SK-N-SH (cell line): ENCODE results near the gene MRRF.

ENCODE experiments used
- CTCF ChIP-seq: fragments of 200-600 bp; sonication (generic); IDR thresholded peaks from 2 replicates; pipeline ENCODE4 v1.6.1; 2017; ENCODE audit warnings: antibody characterized with exemption, mild to moderate bottlenecking, moderate library complexity
- EZH2phosphoT487 ChIP-seq: fragments of 200-600 bp; sonication (generic); IDR thresholded peaks from 2 replicates; pipeline ENCODE4 v1.6.1; 2017; ENCODE audit warnings: low read depth, mixed run types, mild to moderate bottlenecking, antibody characterized with exemption, moderate library complexity, borderline replicate concordance
- JUND ChIP-seq: IDR thresholded peaks from 2 replicates; pipeline ENCODE4 v1.4.0; 2012
- MXI1 ChIP-seq: IDR thresholded peaks from 2 replicates; pipeline ENCODE4 v1.6.1; 2012; ENCODE audit warnings: mild to moderate bottlenecking, low read depth, low read length, improper control_type of control experiment
- NFIC ChIP-seq: IDR thresholded peaks from 2 replicates; pipeline ENCODE4 v1.4.0; 2012; ENCODE audit warnings: borderline replicate concordance
- POLR2AphosphoS5 ChIP-seq: IDR thresholded peaks from 2 replicates; pipeline ENCODE4 v1.6.1; 2012; ENCODE audit warnings: low read depth, low read length
- RAD21 ChIP-seq: IDR thresholded peaks from 2 replicates; pipeline ENCODE4 v1.6.1; 2012; ENCODE audit warnings: mild to moderate bottlenecking, low read length
- REST ChIP-seq: IDR thresholded peaks from 2 replicates; pipeline ENCODE4 v1.6.1; 2012; ENCODE audit warnings: mild to moderate bottlenecking, low read depth, low read length, moderate library complexity
- RFX5 ChIP-seq: IDR thresholded peaks from 2 replicates; pipeline ENCODE4 v1.6.1; 2012; ENCODE audit warnings: mild to moderate bottlenecking, improper control_type of control experiment, low read length
- TF ChIP-seq, protein P1 (sequence below): fragments of 150-350 bp; IDR thresholded peaks from 2 replicates; pipeline ENCODE4 v1.6.1; 2017; ENCODE audit warnings: antibody characterized with exemption, low read length, low read depth, borderline replicate concordance
- TF ChIP-seq, protein P2 (sequence below): IDR thresholded peaks from 2 replicates; pipeline ENCODE4 v1.4.0; 2012; ENCODE audit warnings: low read depth, borderline replicate concordance

DNA sequence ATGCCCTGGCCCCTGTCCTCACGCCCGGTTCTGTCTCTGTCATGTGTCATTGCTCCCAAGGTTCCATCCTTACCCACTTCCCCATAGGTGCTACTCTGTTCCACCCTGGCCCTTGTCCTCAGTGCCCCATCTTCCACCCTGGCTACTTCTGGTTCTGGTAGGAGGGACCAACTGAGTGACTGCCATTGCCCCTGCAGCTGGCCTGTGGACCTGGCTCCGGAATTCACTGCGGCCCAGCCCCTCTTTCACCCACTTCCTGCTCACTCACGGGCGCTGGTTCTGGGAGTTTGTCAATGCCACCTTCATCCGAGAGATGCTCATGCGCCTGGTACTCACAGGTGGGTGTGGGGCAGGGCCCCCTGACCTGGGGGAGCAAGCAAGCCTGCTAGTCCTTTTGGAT lies 113.6 kb downstream of the MRRF start:
- TF ChIP-seq RAD21 = no peak
- no peak for TF ChIP-seq EZH2phosphoT487
- TF ChIP-seq POLR2AphosphoS5 = no peak
- no peak for TF ChIP-seq CTCF
- no peak for TF ChIP-seq REST
- no peak for TF ChIP-seq JUND
- TF ChIP-seq, protein P1, sequence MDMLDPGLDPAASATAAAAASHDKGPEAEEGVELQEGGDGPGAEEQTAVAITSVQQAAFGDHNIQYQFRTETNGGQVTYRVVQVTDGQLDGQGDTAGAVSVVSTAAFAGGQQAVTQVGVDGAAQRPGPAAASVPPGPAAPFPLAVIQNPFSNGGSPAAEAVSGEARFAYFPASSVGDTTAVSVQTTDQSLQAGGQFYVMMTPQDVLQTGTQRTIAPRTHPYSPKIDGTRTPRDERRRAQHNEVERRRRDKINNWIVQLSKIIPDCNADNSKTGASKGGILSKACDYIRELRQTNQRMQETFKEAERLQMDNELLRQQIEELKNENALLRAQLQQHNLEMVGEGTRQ = no peak
- TF ChIP-seq, protein P2, sequence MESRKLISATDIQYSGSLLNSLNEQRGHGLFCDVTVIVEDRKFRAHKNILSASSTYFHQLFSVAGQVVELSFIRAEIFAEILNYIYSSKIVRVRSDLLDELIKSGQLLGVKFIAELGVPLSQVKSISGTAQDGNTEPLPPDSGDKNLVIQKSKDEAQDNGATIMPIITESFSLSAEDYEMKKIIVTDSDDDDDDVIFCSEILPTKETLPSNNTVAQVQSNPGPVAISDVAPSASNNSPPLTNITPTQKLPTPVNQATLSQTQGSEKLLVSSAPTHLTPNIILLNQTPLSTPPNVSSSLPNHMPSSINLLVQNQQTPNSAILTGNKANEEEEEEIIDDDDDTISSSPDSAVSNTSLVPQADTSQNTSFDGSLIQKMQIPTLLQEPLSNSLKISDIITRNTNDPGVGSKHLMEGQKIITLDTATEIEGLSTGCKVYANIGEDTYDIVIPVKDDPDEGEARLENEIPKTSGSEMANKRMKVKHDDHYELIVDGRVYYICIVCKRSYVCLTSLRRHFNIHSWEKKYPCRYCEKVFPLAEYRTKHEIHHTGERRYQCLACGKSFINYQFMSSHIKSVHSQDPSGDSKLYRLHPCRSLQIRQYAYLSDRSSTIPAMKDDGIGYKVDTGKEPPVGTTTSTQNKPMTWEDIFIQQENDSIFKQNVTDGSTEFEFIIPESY = no peak
- no peak for TF ChIP-seq MXI1
- no peak for TF ChIP-seq NFIC
- no peak for TF ChIP-seq RFX5
